NB4 (cell line): ENCODE data around the gene SEMA3F.

Experiments
- DNase-seq: peaks from one replicate; pipeline ENCODE4 v3.0.0; 2010; ENCODE audit warnings: low read depth
- H3K4me3 ChIP-seq: one replicate; pipeline ENCODE4 v1.5.1; 2011; ENCODE audit warnings: mild to moderate bottlenecking, low read depth, low read length, moderate library complexity
- CTCF ChIP-seq: IDR thresholded peaks from one replicate; pipeline ENCODE4 v1.5.1; 2012; ENCODE audit warnings: low read depth, low read length
- MAX ChIP-seq: IDR thresholded peaks from 2 replicates; pipeline ENCODE4 v1.6.1; 2011; ENCODE audit warnings: low read depth, low read length
- MYC ChIP-seq: IDR thresholded peaks from 2 replicates; pipeline ENCODE4 v1.6.1; 2011; ENCODE audit warnings: low read depth, low read length
- POLR2A ChIP-seq: IDR thresholded peaks from 2 replicates; pipeline ENCODE4 v1.6.1; 2011; ENCODE audit warnings: mild to moderate bottlenecking; ENCODE audit not compliant: insufficient read length; ENCODE audit errors: extremely low read depth

Gene SEMA3F

GRCh38 chr3:50172626-50173220 lies 17.6 kb downstream of the SEMA3F start:
- no peak for DNase-seq
- no peak for TF ChIP-seq MAX
- TF ChIP-seq POLR2A = no peak
- no peak for TF ChIP-seq MYC
- TF ChIP-seq CTCF = no peak
- H3K4me3 ChIP-seq = no peak overlapping the region

- TF ChIP-seq MAX = peak; percentile 86
- TF ChIP-seq POLR2A = peak; percentile 95
- peak; percentile 93 for TF ChIP-seq MYC
- TF ChIP-seq CTCF = peak; percentile 15
- H3K4me3 ChIP-seq = peak overlapping the region; percentile 55
- DNase-seq = peak; percentile 78
These were observed 18.8 kb downstream of the SEMA3F start for GRCh38 chr3:50173685-50174516.

GRCh38 chr3:50174517-50174895 lies 19.4 kb downstream of the SEMA3F start:
- no peak for TF ChIP-seq POLR2A
- TF ChIP-seq CTCF = no peak
- TF ChIP-seq MAX = no peak
- no peak for TF ChIP-seq MYC
- H3K4me3 ChIP-seq = peak overlapping the region; percentile 55
- DNase-seq = no peak

- TF ChIP-seq MAX (no peak), CTCF (no peak), POLR2A (no peak)
- DNase-seq = no peak
- H3K4me3 ChIP-seq = no peak overlapping the region
These were observed 19.9 kb downstream of the SEMA3F start for GRCh38 chr3:50174947-50175524.

GRCh38 chr3:50177346-50177745 lies 22.2 kb downstream of the SEMA3F start:
- TF ChIP-seq CTCF = no peak
- no peak for TF ChIP-seq POLR2A
- no peak for TF ChIP-seq MAX
- TF ChIP-seq MYC = no peak
- no peak for DNase-seq
- no peak overlapping the region for H3K4me3 ChIP-seq
